ENCODE results near the gene ADA. TPM values are rescaled to one million over a fixed set of nuclear protein-coding genes. Genes with fewer than 3 reads are reported as not detected.

The ADA gene
- total RNA-seq, 1 experiment from 2014 or later: 28.2 TPM

DNA sequence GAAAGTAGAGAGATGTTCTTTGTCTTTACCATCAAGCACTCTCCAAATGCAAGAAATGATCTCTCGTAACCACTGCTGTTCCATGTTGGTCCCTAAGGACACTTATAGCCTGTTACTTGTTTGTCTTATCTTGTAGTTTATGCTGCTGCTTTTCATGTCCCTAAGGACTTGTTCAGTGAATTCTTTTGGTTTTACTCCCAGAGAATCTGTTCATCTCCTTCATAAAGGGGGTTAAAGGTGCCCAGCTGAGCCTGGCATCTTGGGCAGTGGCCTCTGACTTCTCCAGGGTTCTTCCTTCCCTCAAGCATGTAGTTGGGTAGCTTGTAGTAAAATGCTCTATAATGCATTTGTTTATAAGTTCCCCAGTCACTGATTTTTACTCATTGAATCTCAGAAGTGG lies 70.0 kb downstream of the ADA start:
- no peak overlapping the region for H3K27ac ChIP-seq
- intact Hi-C loops (cut with micrococcal nuclease; ENCODE audit: unreplicated experiment): no loop called here
- H2AFZ ChIP-seq: no peak overlapping the region
- no peaks in the 10 kb centered on the region for H3K27me3 ChIP-seq (ENCODE audit: insufficient read depth, low read depth)
- peaks cover 5% of the 10 kb centered on the region for H3K9me3 ChIP-seq (ENCODE audit: insufficient read depth, low read depth)
- POLR2A ChIA-PET (ENCODE audit: unreplicated experiment): no interaction called here
- H3K4me1 ChIP-seq (replicated peaks; ENCODE audit: insufficient read depth): peaks cover 11% of the 10 kb centered on the region
- H3K4me2 ChIP-seq: no peak overlapping the region
- TF ChIP-seq CTCF (conservative IDR thresholded peaks at IDR 0.05) (no peak), EZH2 (IDR thresholded peaks at IDR 0.05; ENCODE audit: low read depth) (no peak)
- H3K4me3 ChIP-seq: no peak overlapping the region
- CTCF ChIA-PET: no interaction called here
- no peaks in the 10 kb centered on the region for H3K36me3 ChIP-seq (ENCODE audit: low read depth)
- no peaks in the 10 kb centered on the region for H3K79me2 ChIP-seq (ENCODE audit: low read depth)
- DNase-seq: no peak
- BruUV-seq (replicated peaks): no TSS peak
- no peaks in the 10 kb centered on the region for H3K9me2 ChIP-seq (ENCODE audit: insufficient read depth)
- H3F3A ChIP-seq (ENCODE audit: insufficient read depth, low read depth): peaks cover 20% of the 10 kb centered on the region; the same call in 1 of the 2 replicates
- no peaks in the 10 kb centered on the region for H4K20me1 ChIP-seq (ENCODE audit: insufficient read depth)

DNA sequence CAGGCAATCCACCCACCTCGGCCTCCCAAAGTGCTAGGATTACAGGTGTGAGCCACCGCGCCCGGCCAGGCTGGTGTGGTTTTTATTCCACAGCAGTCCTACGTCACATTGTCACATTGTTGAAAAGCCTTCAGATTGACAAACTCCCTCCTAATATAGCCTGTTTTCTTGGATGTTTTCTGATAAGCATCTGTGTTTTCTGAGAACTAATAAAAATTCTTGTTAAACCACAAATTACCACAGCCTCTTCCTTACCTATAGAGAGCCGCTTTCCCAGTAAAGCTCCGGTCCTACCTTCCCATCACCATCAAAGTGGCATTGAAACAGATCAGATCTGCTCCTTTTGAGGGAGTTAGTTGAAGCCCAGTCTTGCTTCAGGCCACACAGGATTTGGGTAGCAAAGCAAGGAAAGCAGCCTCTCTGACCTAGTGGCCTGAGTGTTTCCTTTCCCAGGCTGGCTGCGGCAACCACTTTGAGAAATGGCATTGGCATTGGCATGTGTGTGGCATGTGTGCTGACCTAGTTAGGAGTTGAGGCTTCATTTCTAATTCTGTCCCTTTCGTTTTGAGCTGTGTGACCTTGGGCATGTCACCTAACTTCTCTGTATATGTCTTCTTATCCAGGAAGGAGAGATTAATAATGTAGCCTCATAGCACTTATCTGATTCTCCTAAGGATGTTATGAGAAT lies 70.8 kb downstream of the ADA start:
- Histone ChIP-seq H3K36me3 (ENCODE audit: low read depth) (no peaks in the 10 kb centered on the region), H4K20me1 (ENCODE audit: insufficient read depth) (no peaks in the 10 kb centered on the region), H3K9me2 (ENCODE audit: insufficient read depth) (no peaks in the 10 kb centered on the region), H3K27me3 (ENCODE audit: insufficient read depth, low read depth) (no peaks in the 10 kb centered on the region), H3K4me3 (no peak overlapping the region), H3K27ac (no peak overlapping the region), H3K9me3 (ENCODE audit: insufficient read depth, low read depth) (peaks cover 5% of the 10 kb centered on the region), H3F3A (ENCODE audit: insufficient read depth, low read depth) (peaks cover 22% of the 10 kb centered on the region; the same call in 1 of the 2 replicates), H3K79me2 (ENCODE audit: low read depth) (no peaks in the 10 kb centered on the region), H3K4me2 (0 out of 2 replicates have a peak overlapping the region, but pooled peaks have one; percentile 8), H2AFZ (no peak overlapping the region), H3K4me1 (replicated peaks; ENCODE audit: insufficient read depth) (peaks cover 14% of the 10 kb centered on the region)
- POLR2A ChIA-PET (ENCODE audit: unreplicated experiment): no interaction called here
- no TSS peak for BruUV-seq (replicated peaks)
- peak in 1 of 2 experiments; percentile 90 for DNase-seq
- CTCF ChIA-PET: no interaction called here
- intact Hi-C loops (cut with micrococcal nuclease; ENCODE audit: unreplicated experiment): no loop called here
- no peak for TF ChIP-seq CTCF (conservative IDR thresholded peaks at IDR 0.05)
- TF ChIP-seq EZH2 (IDR thresholded peaks at IDR 0.05; ENCODE audit: low read depth): no peak

- POLR2A ChIA-PET (ENCODE audit: unreplicated experiment): no interaction called here
- no peaks in the 10 kb centered on the region for H3K27me3 ChIP-seq (ENCODE audit: insufficient read depth, low read depth)
- DNase-seq: no peak
- H3K4me2 ChIP-seq: no peak overlapping the region
- intact Hi-C loops (cut with micrococcal nuclease; ENCODE audit: unreplicated experiment): no loop called here
- CTCF ChIA-PET: no interaction called here
- H3K4me3 ChIP-seq: no peak overlapping the region
- H3K79me2 ChIP-seq (ENCODE audit: low read depth): no peaks in the 10 kb centered on the region
- no peaks in the 10 kb centered on the region for H3K9me2 ChIP-seq (ENCODE audit: insufficient read depth)
- no peak overlapping the region for H2AFZ ChIP-seq
- H4K20me1 ChIP-seq (ENCODE audit: insufficient read depth): no peaks in the 10 kb centered on the region
- H3K36me3 ChIP-seq (ENCODE audit: low read depth): no peaks in the 10 kb centered on the region
- peaks cover 15% of the 10 kb centered on the region for H3K4me1 ChIP-seq (replicated peaks; ENCODE audit: insufficient read depth)
- H3F3A ChIP-seq (ENCODE audit: insufficient read depth, low read depth): peaks cover 25% of the 10 kb centered on the region; the same call in 1 of the 2 replicates
- TF ChIP-seq EZH2 (IDR thresholded peaks at IDR 0.05; ENCODE audit: low read depth) (no peak), CTCF (conservative IDR thresholded peaks at IDR 0.05) (no peak)
- peaks cover 5% of the 10 kb centered on the region for H3K9me3 ChIP-seq (ENCODE audit: insufficient read depth, low read depth)
- no TSS peak for BruUV-seq (replicated peaks)
- H3K27ac ChIP-seq: no peak overlapping the region
Observed at GRCh38 chr20:44579313-44580081, 72.0 kb downstream of the ADA start.

All from PC-9 (cell line).